A673 (cell line): ENCODE data around the gene DPEP3. TPM values are rescaled to one million over a fixed set of nuclear protein-coding genes. Genes with fewer than 3 reads are reported as not detected.
"Not testable (repeated sequence)": the region's sequence is repeated elsewhere in the genome, so short reads cannot be mapped to it uniquely, and the experiment has no call there.

Experiments used
- BruUV-seq: library from RNA; stranded (reverse); fragments of 400-500 nt; replicated peaks from 2 replicates; lab custom pipeline; 2021; lab: Mats Ljungman, UMichigan
- CTCF ChIA-PET: fragments of 300-600 bp; sonication (Branson Sonifier 250); formaldehyde crosslinking; loops from one replicate; lab custom pipeline; 2022; ENCODE audit warnings: antibody characterized with exemption; lab: Charles Lee
- POLR2A ChIA-PET: fragments of 300-600 bp; sonication (Branson Sonifier 250); formaldehyde crosslinking; loops from one replicate; lab custom pipeline; 2022; ENCODE audit warnings: antibody characterized with exemption; ENCODE audit not compliant: low non-redundant PET; lab: Charles Lee
- DNase-seq: peaks from one replicate; pipeline ENCODE4 v3.0.0-alpha.2; 2015; ENCODE audit warnings: low spot score
- H3K27ac ChIP-seq: fragments of 200-600 bp; sonication (generic); 2 replicates; pipeline ENCODE4 v1.5.1; 2016; ENCODE audit warnings: mixed run types, low read depth, mild to moderate bottlenecking, mixed read lengths, antibody characterized with exemption, low read length; ENCODE audit not compliant: poor library complexity, severe bottlenecking
- H3K27me3 ChIP-seq: fragments of 200-600 bp; sonication (generic); replicated peaks from 2 replicates; pipeline ENCODE4 v1.6.1; 2017; ENCODE audit warnings: mixed run types, low read depth, mild to moderate bottlenecking, mixed read lengths, antibody characterized with exemption, low read length; ENCODE audit not compliant: insufficient read depth, poor library complexity
- H3K36me3 ChIP-seq: fragments of 200-600 bp; sonication (generic); 2 replicates; pipeline ENCODE4 v1.6.1; 2016; ENCODE audit warnings: mixed run types, mild to moderate bottlenecking, mixed read lengths, antibody characterized with exemption, low read length; ENCODE audit not compliant: insufficient read depth, poor library complexity, severe bottlenecking
- H3K4me1 ChIP-seq: fragments of 200-600 bp; sonication (generic); 2 replicates; pipeline ENCODE4 v1.6.1; 2017; ENCODE audit warnings: mixed run types, mild to moderate bottlenecking, mixed read lengths, antibody characterized with exemption, low read length; ENCODE audit not compliant: insufficient read depth, poor library complexity, severe bottlenecking
- H3K4me3 ChIP-seq: fragments of 200-600 bp; sonication (generic); 2 replicates; pipeline ENCODE4 v1.5.1; 2016; ENCODE audit warnings: low read depth, mixed run types, mild to moderate bottlenecking, mixed read lengths, low read length; ENCODE audit not compliant: poor library complexity, severe bottlenecking
- H3K9me3 ChIP-seq: fragments of 200-600 bp; sonication (generic); 2 replicates; pipeline ENCODE4 v1.6.1; 2016; ENCODE audit warnings: mixed run types, low read depth, mild to moderate bottlenecking, mixed read lengths, antibody characterized with exemption, low read length; ENCODE audit not compliant: poor library complexity, severe bottlenecking
- CTCF ChIP-seq: fragments of 300-800, 200-600 bp; sonication (generic); conservative IDR thresholded peaks from 2 replicates; pipeline ENCODE4 v1.5.1; 2017; ENCODE audit warnings: low read depth, mild to moderate bottlenecking, antibody characterized with exemption, low read length, moderate library complexity, mixed read lengths
- EZH2 ChIP-seq: fragments of 200-600 bp; sonication (generic); IDR thresholded peaks from 2 replicates; pipeline ENCODE4 v1.6.1; 2017; ENCODE audit warnings: borderline replicate concordance, low read depth, mild to moderate bottlenecking, mixed read lengths, antibody characterized with exemption, low read length; ENCODE audit not compliant: poor library complexity, severe bottlenecking
- intact Hi-C: fragments of 100-400 bp; cut with micrococcal nuclease; formaldehyde crosslinking; loops from one replicate; pipeline ENCODE4 v1.10.0; 2022; ENCODE audit not compliant: unreplicated experiment
- total RNA-seq: library from RNA; stranded (reverse); gene quantifications from 2 replicates; pipeline ENCODE4 v1.2.3, GENCODE V29; 2021

DPEP3 gene
- total RNA-seq, 1 experiment from 2014 or later = not detected

GRCh38 chr16:68000450-68000849 is 20.2 kb upstream of the DPEP3 start:
- TF ChIP-seq CTCF (no peak), EZH2 (no peak)
- Histone ChIP-seq H3K36me3 (no peaks in the 10 kb centered on the region), H3K4me3 (no peak overlapping the region), H3K9me3 (no peaks in the 10 kb centered on the region), H3K27ac (no peak overlapping the region), H3K4me1 (no peaks in the 10 kb centered on the region), H3K27me3 (no peaks in the 10 kb centered on the region)
- POLR2A ChIA-PET = no interaction called here
- intact Hi-C loops = no loop called here
- CTCF ChIA-PET = no interaction called here
- BruUV-seq = no TSS peak
- no peak for DNase-seq

GRCh38 chr16:67999985-68000384 is 19.7 kb upstream of the DPEP3 start:
- no peak for DNase-seq
- H3K27me3 ChIP-seq = no peaks in the 10 kb centered on the region
- no peaks in the 10 kb centered on the region for H3K4me1 ChIP-seq
- ChIA-PET POLR2A (no interaction called here), CTCF (interaction anchor here (0.5 kb wide), 1 partner anchor 46 kb away, joined by 3 read pairs; no protein-coding TSS in a partner anchor)
- BruUV-seq = no TSS peak
- H3K27ac ChIP-seq = no peak overlapping the region
- TF ChIP-seq EZH2 (no peak), CTCF (no peak)
- H3K9me3 ChIP-seq = no peaks in the 10 kb centered on the region
- H3K36me3 ChIP-seq = no peaks in the 10 kb centered on the region
- intact Hi-C loops = no loop called here
- no peak overlapping the region for H3K4me3 ChIP-seq

GRCh38 chr16:67998779-67999688 is 18.7 kb upstream of the DPEP3 start, which contains the start of gene DPEP2:
Gene DPEP2, minus strand, starts transcription at chr16:67999484. Its CDS starts 6,272 bp downstream, at chr16:67993212.
- H3K27me3 ChIP-seq, H3K27ac ChIP-seq, H3K4me1 ChIP-seq, BruUV-seq, CTCF ChIA-PET, H3K36me3 ChIP-seq, intact Hi-C loops, DNase-seq, POLR2A ChIA-PET, H3K4me3 ChIP-seq, H3K9me3 ChIP-seq: not testable (repeated sequence)

GRCh38 chr16:67998231-67998778 is 18.0 kb upstream of the DPEP3 start:
- H3K36me3 ChIP-seq, H3K27me3 ChIP-seq, H3K27ac ChIP-seq, CTCF ChIA-PET, H3K4me1 ChIP-seq, POLR2A ChIA-PET, H3K9me3 ChIP-seq, BruUV-seq, intact Hi-C loops, DNase-seq, H3K4me3 ChIP-seq: not testable (repeated sequence)
